Astrocyte (in vitro differentiated cells and primary cell): ENCODE measurements around the gene KCNQ1OT1. TPM values are rescaled to one million over a fixed set of nuclear protein-coding genes. Genes with fewer than 3 reads are reported as not detected.

Experiments used
- DNase-seq: peaks from one replicate; pipeline ENCODE4 v3.0.0-alpha.2; 2010; ENCODE audit warnings: low read depth
- FAIRE-seq: peaks from 2 replicates; lab custom pipeline; 2011; peaks lifted over from hg19 to GRCh38; lab: Jason Lieb, UNC
- H2AFZ ChIP-seq: 2 replicates; pipeline ENCODE4 v1.6.0; 2012; ENCODE audit warnings: low read depth, low read length, inconsistent platforms
- H3K27ac ChIP-seq: 2 replicates; pipeline ENCODE4 v1.5.1; 2011; ENCODE audit warnings: low read depth, low read length, inconsistent platforms
- H3K27me3 ChIP-seq: 2 replicates; pipeline ENCODE4 v1.6.0; 2011; ENCODE audit warnings: low read length, inconsistent platforms; ENCODE audit not compliant: insufficient read depth
- H3K36me3 ChIP-seq: 2 replicates; pipeline ENCODE4 v1.5.1; 2011; ENCODE audit warnings: low read length, inconsistent platforms; ENCODE audit not compliant: insufficient read depth
- H3K4me1 ChIP-seq: 2 replicates; pipeline ENCODE4 v1.5.1; 2011; ENCODE audit warnings: low read length, inconsistent platforms; ENCODE audit not compliant: insufficient read depth
- H3K4me2 ChIP-seq: 2 replicates; pipeline ENCODE4 v1.6.0; 2012; ENCODE audit warnings: low read length, inconsistent platforms
- H3K4me3 ChIP-seq: 2 replicates; pipeline ENCODE4 v1.5.1; 2011; ENCODE audit warnings: low read depth, mild to moderate bottlenecking, low read length, inconsistent platforms; ENCODE audit not compliant: insufficient read depth
- H3K79me2 ChIP-seq: 2 replicates; pipeline ENCODE4 v1.6.0; 2012; ENCODE audit warnings: mild to moderate bottlenecking, low read length, inconsistent platforms; ENCODE audit not compliant: insufficient read depth
- H3K9ac ChIP-seq: 2 replicates; pipeline ENCODE4 v1.6.0; 2012; ENCODE audit warnings: mild to moderate bottlenecking, low read length, inconsistent platforms
- H3K9me3 ChIP-seq: 2 replicates; pipeline ENCODE4 v1.5.1; 2012; ENCODE audit warnings: low read depth, mild to moderate bottlenecking, low read length, inconsistent platforms; ENCODE audit not compliant: insufficient read depth
- H4K20me1 ChIP-seq: 2 replicates; pipeline ENCODE4 v1.6.0; 2012; ENCODE audit warnings: low read length, inconsistent platforms; ENCODE audit not compliant: insufficient read depth
- H3K27ac Mint-ChIP-seq: one replicate; pipeline ENCODE4 v1.8.0; 2021; ENCODE audit warnings: mild to moderate bottlenecking, mixed read lengths; ENCODE audit not compliant: unreplicated experiment
- H3K27me3 Mint-ChIP-seq: one replicate; pipeline ENCODE4 v1.8.0; 2021; ENCODE audit warnings: low read depth, mixed read lengths; ENCODE audit not compliant: unreplicated experiment
- H3K36me3 Mint-ChIP-seq: one replicate; pipeline ENCODE4 v1.8.0; 2021; ENCODE audit warnings: low read depth, mixed read lengths; ENCODE audit not compliant: unreplicated experiment
- H3K4me1 Mint-ChIP-seq: one replicate; pipeline ENCODE4 v1.8.0; 2021; ENCODE audit warnings: low read depth, mixed read lengths; ENCODE audit not compliant: unreplicated experiment
- H3K4me3 Mint-ChIP-seq: one replicate; pipeline ENCODE4 v1.8.0; 2021; ENCODE audit warnings: mild to moderate bottlenecking, moderate library complexity, mixed read lengths; ENCODE audit not compliant: unreplicated experiment
- H3K9me3 Mint-ChIP-seq: one replicate; pipeline ENCODE4 v1.8.0; 2021; ENCODE audit warnings: mild to moderate bottlenecking, mixed read lengths; ENCODE audit not compliant: unreplicated experiment
- EZH2 ChIP-seq: IDR thresholded peaks from 2 replicates; pipeline ENCODE4 v1.6.1; 2012; ENCODE audit warnings: mild to moderate bottlenecking, low read length, inconsistent platforms; ENCODE audit not compliant: insufficient read depth
- total RNA-seq: library from RNA; stranded (reverse); gene quantifications from 2 replicates; pipeline ENCODE4 v1.2.1, GENCODE V29; 2021
- TF ChIP-seq, protein P1 (sequence below): IDR thresholded peaks from 2 replicates; pipeline ENCODE4 v1.5.1; 2011; ENCODE audit warnings: low read depth, mild to moderate bottlenecking, inconsistent platforms, low read length, moderate library complexity; ENCODE audit not compliant: insufficient read depth

KCNQ1OT1 gene
- total RNA-seq, 1 donor from 2014 or later, result 2.5 TPM

DNA sequence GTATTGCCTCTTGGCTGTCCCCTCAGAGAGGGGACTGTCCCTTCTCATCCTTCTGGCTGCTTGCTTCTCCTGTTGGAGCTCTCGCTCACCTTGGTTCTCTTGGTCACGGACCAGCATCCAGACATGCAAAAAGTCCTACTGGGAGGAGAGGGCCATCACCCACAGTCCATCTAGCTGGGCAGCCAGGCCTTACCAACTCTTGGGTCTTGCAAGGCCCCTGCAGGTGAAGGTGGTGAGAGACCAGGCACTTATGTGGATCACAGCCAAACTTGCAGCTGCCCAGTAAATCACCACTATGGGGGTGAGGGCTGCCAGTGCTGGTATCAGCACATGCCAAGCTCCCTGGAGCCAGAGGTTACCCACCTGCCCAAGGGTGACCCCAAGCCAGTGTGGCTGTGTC is 36.3 kb downstream of the KCNQ1OT1 start:
- no peak overlapping the region for H3K4me3 ChIP-seq
- TF ChIP-seq, protein P1, sequence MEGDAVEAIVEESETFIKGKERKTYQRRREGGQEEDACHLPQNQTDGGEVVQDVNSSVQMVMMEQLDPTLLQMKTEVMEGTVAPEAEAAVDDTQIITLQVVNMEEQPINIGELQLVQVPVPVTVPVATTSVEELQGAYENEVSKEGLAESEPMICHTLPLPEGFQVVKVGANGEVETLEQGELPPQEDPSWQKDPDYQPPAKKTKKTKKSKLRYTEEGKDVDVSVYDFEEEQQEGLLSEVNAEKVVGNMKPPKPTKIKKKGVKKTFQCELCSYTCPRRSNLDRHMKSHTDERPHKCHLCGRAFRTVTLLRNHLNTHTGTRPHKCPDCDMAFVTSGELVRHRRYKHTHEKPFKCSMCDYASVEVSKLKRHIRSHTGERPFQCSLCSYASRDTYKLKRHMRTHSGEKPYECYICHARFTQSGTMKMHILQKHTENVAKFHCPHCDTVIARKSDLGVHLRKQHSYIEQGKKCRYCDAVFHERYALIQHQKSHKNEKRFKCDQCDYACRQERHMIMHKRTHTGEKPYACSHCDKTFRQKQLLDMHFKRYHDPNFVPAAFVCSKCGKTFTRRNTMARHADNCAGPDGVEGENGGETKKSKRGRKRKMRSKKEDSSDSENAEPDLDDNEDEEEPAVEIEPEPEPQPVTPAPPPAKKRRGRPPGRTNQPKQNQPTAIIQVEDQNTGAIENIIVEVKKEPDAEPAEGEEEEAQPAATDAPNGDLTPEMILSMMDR, result no peak
- TF ChIP-seq EZH2, result no peak
- no peak overlapping the region for H3K27ac Mint-ChIP-seq
- no peak overlapping the region for H3K4me2 ChIP-seq
- no peak overlapping the region for H3K9ac ChIP-seq
- peaks cover 7% of the 10 kb centered on the region for H3K79me2 ChIP-seq
- H3K27me3 ChIP-seq, result no peaks in the 10 kb centered on the region
- H3K36me3 Mint-ChIP-seq, result peaks cover 21% of the 10 kb centered on the region
- H4K20me1 ChIP-seq, result peaks cover 40% of the 10 kb centered on the region
- no peak for DNase-seq
- H3K4me1 Mint-ChIP-seq, result peaks cover 5% of the 10 kb centered on the region
- FAIRE-seq, result no peak
- H3K9me3 ChIP-seq, result peaks cover 31% of the 10 kb centered on the region
- no peak overlapping the region for H3K27ac ChIP-seq
- H3K4me3 Mint-ChIP-seq, result no peak overlapping the region
- peaks cover 8% of the 10 kb centered on the region for H3K27me3 Mint-ChIP-seq
- H3K4me1 ChIP-seq, result no peaks in the 10 kb centered on the region
- H3K36me3 ChIP-seq, result no peaks in the 10 kb centered on the region
- peaks cover 12% of the 10 kb centered on the region for H3K9me3 Mint-ChIP-seq
- H2AFZ ChIP-seq, result no peak overlapping the region

DNA sequence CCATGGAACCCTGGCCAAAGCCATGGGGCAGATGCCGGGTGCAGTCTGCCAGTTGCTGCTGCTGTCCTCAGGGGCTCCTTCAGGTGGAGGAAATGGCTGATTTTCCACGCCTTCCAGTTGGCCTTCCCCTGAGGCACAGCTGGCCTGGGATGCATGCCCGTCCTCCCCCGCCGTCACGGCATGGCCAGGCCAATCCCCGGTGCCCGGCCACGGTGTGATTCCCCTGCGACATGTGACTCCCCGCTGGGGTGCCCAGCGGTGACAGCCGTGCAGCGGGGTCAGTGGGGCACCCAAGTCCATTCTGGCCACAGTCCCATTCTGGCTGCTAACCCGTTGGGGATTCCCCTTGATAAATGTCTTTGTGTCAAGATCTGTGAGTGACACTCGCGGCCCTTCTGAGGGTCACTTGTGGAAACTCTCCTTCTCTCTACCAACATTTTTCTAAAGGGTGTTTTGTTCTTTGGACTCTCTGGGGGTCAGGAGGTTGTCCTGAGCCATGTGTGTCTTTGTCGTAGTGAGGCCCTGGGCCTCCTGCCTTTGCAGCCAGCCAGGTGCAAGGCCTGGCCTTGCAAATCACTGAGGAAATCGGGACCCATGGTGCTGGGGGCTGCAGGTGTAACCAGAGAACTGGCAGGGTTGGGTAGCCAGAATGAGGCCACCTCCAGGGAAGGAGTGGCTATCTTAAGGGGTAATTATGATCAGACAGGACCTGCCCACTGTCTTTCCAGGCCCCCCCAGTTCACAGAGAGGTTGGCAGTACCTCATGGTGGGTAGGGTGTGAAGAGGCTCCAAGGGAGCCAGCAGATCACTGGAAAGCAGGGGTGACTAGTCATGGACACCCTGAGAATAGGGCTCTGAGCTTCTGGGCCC is 37.1 kb downstream of the KCNQ1OT1 start:
- Mint-ChIP-seq H3K27ac (no peak overlapping the region), H3K4me1 (peaks cover 5% of the 10 kb centered on the region), H3K9me3 (peaks cover 12% of the 10 kb centered on the region), H3K4me3 (no peak overlapping the region), H3K27me3 (peaks cover 8% of the 10 kb centered on the region), H3K36me3 (peaks cover 21% of the 10 kb centered on the region)
- no peak for DNase-seq
- TF ChIP-seq, protein P1, result no peak
- TF ChIP-seq EZH2, result no peak
- no peaks in the 10 kb centered on the region for H3K4me1 ChIP-seq
- FAIRE-seq, result no peak
- H3K9ac ChIP-seq, result no peak overlapping the region
- H3K79me2 ChIP-seq, result peaks cover 7% of the 10 kb centered on the region
- H2AFZ ChIP-seq, result no peak overlapping the region
- no peaks in the 10 kb centered on the region for H3K27me3 ChIP-seq
- peaks cover 32% of the 10 kb centered on the region for H3K9me3 ChIP-seq
- peaks cover 33% of the 10 kb centered on the region for H4K20me1 ChIP-seq
- no peak overlapping the region for H3K4me2 ChIP-seq
- no peaks in the 10 kb centered on the region for H3K36me3 ChIP-seq
- H3K27ac ChIP-seq, result no peak overlapping the region
- H3K4me3 ChIP-seq, result no peak overlapping the region

DNA sequence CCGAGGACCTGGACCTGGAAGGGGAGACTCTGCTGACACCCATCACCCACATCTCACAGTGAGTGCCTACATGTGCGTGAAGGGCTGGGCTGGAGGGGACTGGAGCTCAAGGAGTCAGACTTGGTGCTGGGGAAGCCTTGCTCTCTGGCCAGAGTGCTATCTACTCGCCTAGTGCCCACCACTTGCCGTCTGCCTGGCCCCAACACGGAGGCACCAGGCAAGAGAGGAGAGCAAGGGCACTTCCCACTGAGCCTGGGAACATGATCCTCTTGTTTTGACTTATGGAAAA is 37.8 kb downstream of the KCNQ1OT1 start:
- H3K9me3 Mint-ChIP-seq, result peaks cover 18% of the 10 kb centered on the region
- no peaks in the 10 kb centered on the region for H3K36me3 ChIP-seq
- H3K27me3 Mint-ChIP-seq, result peaks cover 8% of the 10 kb centered on the region
- peaks cover 32% of the 10 kb centered on the region for H3K9me3 ChIP-seq
- no peak overlapping the region for H2AFZ ChIP-seq
- no peaks in the 10 kb centered on the region for H3K27me3 ChIP-seq
- no peak overlapping the region for H3K9ac ChIP-seq
- H3K27ac ChIP-seq, result no peak overlapping the region
- H3K4me1 ChIP-seq, result no peaks in the 10 kb centered on the region
- H3K4me2 ChIP-seq, result no peak overlapping the region
- peaks cover 7% of the 10 kb centered on the region for H3K4me1 Mint-ChIP-seq
- TF ChIP-seq, protein P1, result no peak
- no peak for TF ChIP-seq EZH2
- peaks cover 21% of the 10 kb centered on the region for H3K36me3 Mint-ChIP-seq
- no peak overlapping the region for H3K27ac Mint-ChIP-seq
- H3K79me2 ChIP-seq, result peaks cover 7% of the 10 kb centered on the region
- no peak overlapping the region for H3K4me3 ChIP-seq
- peaks cover 31% of the 10 kb centered on the region for H4K20me1 ChIP-seq
- H3K4me3 Mint-ChIP-seq, result no peak overlapping the region
- no peak for FAIRE-seq
- DNase-seq, result no peak
